GDM1 (cell line): ENCODE measurements around the gene FHL3.
"Not testable (repeated sequence)": the region's sequence is repeated elsewhere in the genome, so short reads cannot be mapped to it uniquely, and the experiment has no call there.

Experiments
- DNase-seq: peaks from one replicate; lab custom pipeline; 2025; lab: John Stamatoyannopoulos, UW

The FHL3 gene

GRCh38 chr1:37987679-37988078 is 17.6 kb downstream of the FHL3 start:
- no peak for DNase-seq

GRCh38 chr1:37983546-37983945 is 21.8 kb downstream of the FHL3 start:
- no peak for DNase-seq

GRCh38 chr1:37978541-37978940 is 26.8 kb downstream of the FHL3 start:
- no peak for DNase-seq

- not testable (repeated sequence) for DNase-seq
Observed at GRCh38 chr1:37975083-37975482, 30.2 kb downstream of the FHL3 start.

- DNase-seq, result no peak
Observed at GRCh38 chr1:37974567-37974966, 30.7 kb downstream of the FHL3 start.

GRCh38 chr1:37973684-37974083 is 31.6 kb downstream of the FHL3 start:
- DNase-seq, result not testable (repeated sequence)

GRCh38 chr1:37965301-37965700 is 40.0 kb downstream of the FHL3 start:
- no peak for DNase-seq

GRCh38 chr1:37964106-37964505 is 41.2 kb downstream of the FHL3 start:
- not testable (repeated sequence) for DNase-seq

GRCh38 chr1:37958690-37959089 is 46.6 kb downstream of the FHL3 start:
- no peak for DNase-seq

GRCh38 chr1:37955685-37956084 is 49.6 kb downstream of the FHL3 start:
- no peak for DNase-seq

GRCh38 chr1:37954316-37954971 is 50.9 kb downstream of the FHL3 start:
- no peak for DNase-seq

GRCh38 chr1:37952738-37953137 is 52.6 kb downstream of the FHL3 start:
- DNase-seq, result no peak

- no peak for DNase-seq
Observed at GRCh38 chr1:37951783-37952624, 53.3 kb downstream of the FHL3 start.

GRCh38 chr1:37951041-37951782 is 54.1 kb downstream of the FHL3 start:
- DNase-seq, result no peak

- DNase-seq, result no peak
Observed at GRCh38 chr1:37949524-37950152, 55.7 kb downstream of the FHL3 start.

- no peak for DNase-seq
Observed at GRCh38 chr1:37948841-37949240, 56.5 kb downstream of the FHL3 start.

GRCh38 chr1:37948166-37948565 is 57.1 kb downstream of the FHL3 start:
- DNase-seq, result no peak

- DNase-seq, result no peak
Observed at GRCh38 chr1:37947364-37947763, 58.0 kb downstream of the FHL3 start.
